ENCODE measurements around the gene LEF1. TPM values are rescaled to one million over a fixed set of nuclear protein-coding genes. Genes with fewer than 3 reads are reported as not detected.

LEF1 gene
- total and polyA plus RNA-seq, 2 donors (not counting 1 experiment from before 2014, with no cell fraction given), result 2.4 to 5.1 TPM

- no peaks in the 10 kb centered on the region for H3K36me3 ChIP-seq (replicated peaks in 1 of 2; ENCODE audit: control extremely low read depth in 1 of 2, control insufficient read depth in 1 of 2, extremely low read depth in 1 of 2, insufficient read depth in 2 of 2, low read length in 1 of 2)
- TF ChIP-seq CTCF (IDR thresholded peaks at IDR 0.05), result no peak
- TF ChIP-seq EZH2 (IDR thresholded peaks at IDR 0.05; ENCODE audit: borderline replicate concordance, insufficient read depth, low read depth, low read length, poor library complexity, severe bottlenecking), result no peak
- CTCF ChIA-PET, result no interaction called here
- ATAC-seq (ENCODE audit: low read depth) (no peak), DNase-seq (no peak)
- H3K4me1 ChIP-seq (ENCODE audit: control insufficient read depth in 2 of 2, insufficient read depth in 2 of 2, low read length in 2 of 2), result no peaks in the 10 kb centered on the region
- Mint-ChIP-seq H3K27me3 (no peaks in the 10 kb centered on the region), H3K4me1 (peaks cover 6% of the 10 kb centered on the region), H3K27ac (no peak overlapping the region), H3K4me3 (no peak overlapping the region), H3K9me3 (ENCODE audit: insufficient read depth) (no peaks in the 10 kb centered on the region)
- POLR2A ChIA-PET, result no interaction called here
- H2AFZ ChIP-seq (ENCODE audit: insufficient read depth, low read depth, low read length, poor library complexity, severe bottlenecking), result no peak overlapping the region
- no peak overlapping the region for H3K27ac ChIP-seq (ENCODE audit: low read length in 2 of 2)
- H3K9ac ChIP-seq (ENCODE audit: low read length), result no peak overlapping the region
- no peaks in the 10 kb centered on the region for H3K27me3 ChIP-seq (replicated peaks in 1 of 4; ENCODE audit: control extremely low read depth in 1 of 4, control insufficient read depth in 3 of 4, insufficient read depth in 4 of 4, low read length in 3 of 4)
- intact Hi-C loops (cut with micrococcal nuclease), result no loop called here
- no peaks in the 10 kb centered on the region for H3K9me3 ChIP-seq (ENCODE audit: control extremely low read depth in 1 of 3, control insufficient read depth in 2 of 3, insufficient read depth in 1 of 3, low read length in 2 of 3)
- no peak overlapping the region for H3K4me3 ChIP-seq (ENCODE audit: control extremely low read depth in 1 of 5, extremely low read depth in 1 of 5, insufficient read depth in 1 of 5, low read depth in 2 of 5, low read length in 4 of 5)
- no peaks in the 10 kb centered on the region for H4K20me1 ChIP-seq (ENCODE audit: control insufficient read depth, insufficient read depth, low read length, poor library complexity, severe bottlenecking)
- 100% methylated on average over 2 of the region's 3 CpGs for WGBS (ENCODE audit: insufficient coverage)
- H3K79me2 ChIP-seq (ENCODE audit: control insufficient read depth, insufficient read depth, low read length), result no peaks in the 10 kb centered on the region
- H3K4me2 ChIP-seq (replicated peaks; ENCODE audit: low read depth, low read length, poor library complexity, severe bottlenecking), result no peak overlapping the region
Observed at GRCh38 chr4:108045687-108046024, 123.1 kb downstream of the LEF1 start.

DNA sequence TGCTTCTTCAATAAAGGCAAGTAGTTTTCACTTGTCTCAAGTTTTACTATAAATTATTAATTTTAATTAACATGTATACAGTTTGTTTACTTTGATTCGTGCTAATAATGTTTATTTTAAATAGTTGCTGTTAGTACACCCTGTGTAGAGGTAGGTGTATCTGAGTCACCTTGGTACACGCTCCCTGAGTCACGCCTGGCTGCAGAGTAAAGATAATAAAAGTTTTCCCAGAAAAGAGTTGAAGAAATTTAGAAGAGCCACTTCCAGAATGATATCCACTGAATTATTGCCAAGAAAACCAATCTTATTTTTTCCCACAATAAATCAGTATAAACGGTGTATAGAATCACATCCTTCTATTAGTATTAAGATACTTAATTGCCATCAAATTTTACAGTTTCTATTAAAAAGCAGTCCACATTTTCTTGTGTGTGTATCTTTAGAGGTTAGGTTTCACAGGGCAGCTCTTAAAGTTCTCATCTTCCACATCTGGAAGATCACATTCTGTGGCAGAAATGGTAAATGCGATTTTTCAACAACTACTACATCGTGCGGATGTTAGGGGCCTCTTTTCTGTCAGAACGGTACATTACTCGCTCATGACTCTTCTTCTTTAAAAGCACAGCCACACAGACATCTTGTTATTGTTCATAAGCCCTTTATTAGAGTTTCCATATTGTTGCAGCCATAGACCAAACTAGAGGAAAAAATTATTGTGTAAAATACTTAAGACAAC lies 123.6 kb downstream of the LEF1 start:
- H3K27ac Mint-ChIP-seq, result no peak overlapping the region
- ATAC-seq (ENCODE audit: low read depth) (no peak), DNase-seq (no peak)
- H3K79me2 ChIP-seq (ENCODE audit: control insufficient read depth, insufficient read depth, low read length), result no peaks in the 10 kb centered on the region
- H3K27me3 ChIP-seq (replicated peaks in 1 of 4; ENCODE audit: control extremely low read depth in 1 of 4, control insufficient read depth in 3 of 4, insufficient read depth in 4 of 4, low read length in 3 of 4), result no peaks in the 10 kb centered on the region
- H4K20me1 ChIP-seq (ENCODE audit: control insufficient read depth, insufficient read depth, low read length, poor library complexity, severe bottlenecking), result no peaks in the 10 kb centered on the region
- H3K4me2 ChIP-seq (replicated peaks; ENCODE audit: low read depth, low read length, poor library complexity, severe bottlenecking), result no peak overlapping the region
- H3K9me3 Mint-ChIP-seq (ENCODE audit: insufficient read depth), result no peaks in the 10 kb centered on the region
- no peaks in the 10 kb centered on the region for H3K9me3 ChIP-seq (ENCODE audit: control extremely low read depth in 1 of 3, control insufficient read depth in 2 of 3, insufficient read depth in 1 of 3, low read length in 2 of 3)
- H3K27ac ChIP-seq (ENCODE audit: low read length in 2 of 2), result no peak overlapping the region
- ChIA-PET POLR2A (no interaction called here), CTCF (no interaction called here)
- WGBS (ENCODE audit: insufficient coverage), result no CpG with 5 or more reads among the region's 9 CpGs
- H3K4me1 ChIP-seq (ENCODE audit: control insufficient read depth in 2 of 2, insufficient read depth in 2 of 2, low read length in 2 of 2), result no peaks in the 10 kb centered on the region
- no peaks in the 10 kb centered on the region for H3K36me3 ChIP-seq (replicated peaks in 1 of 2; ENCODE audit: control extremely low read depth in 1 of 2, control insufficient read depth in 1 of 2, extremely low read depth in 1 of 2, insufficient read depth in 2 of 2, low read length in 1 of 2)
- H3K9ac ChIP-seq (ENCODE audit: low read length), result no peak overlapping the region
- no peak overlapping the region for H3K4me3 Mint-ChIP-seq
- H3K4me1 Mint-ChIP-seq, result peaks cover 5% of the 10 kb centered on the region
- intact Hi-C loops (cut with micrococcal nuclease), result no loop called here
- no peak overlapping the region for H3K4me3 ChIP-seq (ENCODE audit: control extremely low read depth in 1 of 5, extremely low read depth in 1 of 5, insufficient read depth in 1 of 5, low read depth in 2 of 5, low read length in 4 of 5)
- no peak overlapping the region for H2AFZ ChIP-seq (ENCODE audit: insufficient read depth, low read depth, low read length, poor library complexity, severe bottlenecking)
- TF ChIP-seq CTCF (IDR thresholded peaks at IDR 0.05) (no peak), EZH2 (IDR thresholded peaks at IDR 0.05; ENCODE audit: borderline replicate concordance, insufficient read depth, low read depth, low read length, poor library complexity, severe bottlenecking) (no peak)
- H3K27me3 Mint-ChIP-seq, result no peaks in the 10 kb centered on the region

Data from B cell (primary cell).